Frontal cortex (tissue), 4 donors: ENCODE data around the gene SLC25A10. TPM values are rescaled to one million over a fixed set of nuclear protein-coding genes. Genes with fewer than 3 reads are reported as not detected.

Experiments
- DNase-seq, 2 donors: peaks; one replicate each; pipeline ENCODE4 v3.0.0; 2012; ENCODE audit warnings: low spot score in 2 of 2
- FAIRE-seq: peaks from 2 replicates; lab custom pipeline; 2012; peaks lifted over from hg19 to GRCh38; lab: Jason Lieb, UNC
- total RNA-seq: library from RNA; depleted of rRNA; stranded (reverse); fragments of >200 nt; gene quantifications from one replicate; pipeline ENCODE4 v1.2.3, GENCODE V29; 2014
- donor health status: control.
- donor health status: control.
- donor health status: control.

SLC25A10 gene
- total RNA-seq, 1 donor from 2014 or later, result 4.9 TPM

DNA sequence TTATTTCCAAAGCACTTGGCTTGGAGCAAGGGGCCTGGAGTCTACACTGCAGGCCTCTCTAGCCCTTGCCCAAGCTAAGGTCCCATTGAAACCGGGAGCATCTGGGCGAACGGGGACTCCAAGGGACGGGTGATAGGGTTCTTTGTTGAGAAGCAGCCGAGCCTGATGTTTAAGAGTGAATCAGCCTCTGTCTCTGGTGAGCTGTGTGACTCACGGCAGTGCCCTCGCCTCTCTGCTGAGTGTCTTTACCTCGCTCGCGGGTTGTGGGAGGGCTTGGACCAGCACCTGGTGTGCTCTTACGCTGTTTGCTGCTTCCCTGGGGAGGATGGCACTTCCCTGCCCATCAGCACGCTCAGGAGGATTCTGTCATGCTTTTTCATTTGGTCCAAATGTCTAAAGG lies 27.0 kb upstream of the SLC25A10 start:
- peak in 1 of 2 donors; percentile 17 for DNase-seq
- no peak for FAIRE-seq

GRCh38 chr17:81686614-81687013 lies 25.5 kb upstream of the SLC25A10 start:
- no peak for DNase-seq
- no peak for FAIRE-seq

- DNase-seq (peak in 1 of 2 donors; percentile 21), FAIRE-seq (no peak)
These were observed 24.1 kb upstream of the SLC25A10 start for GRCh38 chr17:81687770-81688541.

- DNase-seq, result peak in 1 of 2 donors; percentile 28
- FAIRE-seq, result no peak
These were observed 23.5 kb upstream of the SLC25A10 start for GRCh38 chr17:81688616-81689015.

DNA sequence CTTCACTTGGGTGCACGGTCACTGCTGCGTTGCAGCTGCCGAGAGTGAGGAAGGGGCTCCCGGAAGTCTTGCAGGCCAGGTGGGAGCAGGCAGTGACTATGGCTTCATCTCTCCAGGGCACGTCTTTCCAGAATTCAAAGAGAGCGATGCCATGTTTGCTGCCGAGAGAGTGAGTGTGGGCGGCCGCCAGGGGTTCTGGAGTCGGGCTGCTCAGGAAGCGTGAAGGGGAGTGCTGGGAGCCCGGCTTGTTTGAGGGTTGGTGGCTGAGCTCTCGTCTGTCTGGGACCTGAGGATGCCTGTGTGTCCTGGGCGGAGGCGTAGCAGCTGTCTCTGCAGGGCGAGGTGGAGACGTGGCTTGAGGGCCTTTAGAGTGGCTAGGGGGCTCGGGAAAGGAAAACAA lies 22.0 kb upstream of the SLC25A10 start:
- no peak for FAIRE-seq

DNA sequence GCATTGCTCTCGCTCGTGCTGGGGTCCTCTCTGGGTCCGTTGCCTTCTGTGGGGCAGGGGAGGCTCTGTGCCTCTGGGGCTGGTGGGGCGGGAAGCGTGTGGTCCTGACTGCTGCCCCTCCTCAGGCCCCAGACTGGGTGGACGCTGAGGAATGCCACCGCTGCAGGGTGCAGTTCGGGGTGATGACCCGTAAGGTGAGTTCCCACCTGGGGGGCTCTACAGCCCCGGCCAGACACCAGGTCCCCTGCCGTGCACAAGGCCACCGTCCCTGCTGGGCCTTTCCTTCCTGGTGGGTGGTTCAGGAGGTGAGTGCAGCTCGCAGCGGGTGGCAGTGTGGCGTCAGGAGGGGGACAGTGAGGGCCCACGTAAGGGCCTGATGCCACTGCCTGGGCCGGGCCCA lies 21.5 kb upstream of the SLC25A10 start:
- FAIRE-seq, result no peak
- no peak for DNase-seq

More for the DNA sequence above, 22.0 kb upstream of the SLC25A10 start:
- DNase-seq, result no peak

DNA sequence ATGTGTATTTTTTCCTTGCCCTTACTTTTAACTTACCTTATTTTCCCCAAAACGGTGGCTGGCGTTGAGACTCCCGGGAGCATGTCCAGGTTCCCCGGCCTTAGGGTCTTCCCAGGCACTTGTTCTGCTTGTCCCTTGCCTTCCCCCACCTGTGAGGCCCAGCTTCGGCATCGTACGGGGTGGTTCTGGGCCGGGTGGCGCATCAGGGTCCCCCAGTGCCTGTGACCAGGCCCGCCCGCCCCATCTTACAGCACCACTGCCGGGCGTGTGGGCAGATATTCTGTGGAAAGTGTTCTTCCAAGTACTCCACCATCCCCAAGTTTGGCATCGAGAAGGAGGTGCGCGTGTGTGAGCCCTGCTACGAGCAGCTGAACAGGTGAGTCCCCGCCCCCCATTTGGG lies 20.9 kb upstream of the SLC25A10 start:
- DNase-seq (no peak), FAIRE-seq (no peak)

- DNase-seq (no peak), FAIRE-seq (no peak)
These were observed 20.5 kb upstream of the SLC25A10 start for GRCh38 chr17:81691608-81692007.

DNA sequence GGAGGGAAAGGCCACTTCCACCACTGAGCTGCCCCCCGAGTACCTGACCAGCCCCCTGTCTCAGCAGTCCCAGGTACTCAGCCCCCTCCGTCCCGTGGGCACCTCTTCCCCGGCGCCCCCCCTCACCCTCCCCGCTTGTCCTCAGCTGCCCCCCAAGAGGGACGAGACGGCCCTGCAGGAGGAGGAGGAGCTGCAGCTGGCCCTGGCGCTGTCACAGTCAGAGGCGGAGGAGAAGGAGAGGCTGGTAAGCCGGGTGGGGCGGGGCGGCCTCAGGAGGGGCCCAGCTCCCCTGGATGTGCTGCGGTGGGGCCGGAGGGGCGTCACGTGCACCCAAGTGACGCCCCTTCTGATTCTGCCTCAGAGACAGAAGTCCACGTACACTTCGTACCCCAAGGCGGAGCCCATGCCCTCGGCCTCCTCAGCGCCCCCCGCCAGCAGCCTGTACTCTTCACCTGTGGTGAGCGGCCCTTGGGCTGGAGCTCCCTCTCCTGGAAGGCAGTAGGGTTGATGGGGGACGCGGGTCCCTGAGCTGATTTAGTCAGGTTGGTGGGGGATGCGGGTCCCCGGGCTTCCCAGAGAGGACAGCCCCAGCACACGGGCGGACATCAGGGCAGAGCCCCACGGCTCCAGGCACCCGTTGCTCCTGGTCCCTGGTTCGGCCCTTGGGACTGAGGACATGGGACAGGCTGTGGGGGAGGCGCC lies 18.4 kb upstream of the SLC25A10 start:
- DNase-seq, result no peak
- FAIRE-seq, result no peak

GRCh38 chr17:81694810-81695209 lies 17.3 kb upstream of the SLC25A10 start:
- no peak for FAIRE-seq
- DNase-seq, result no peak

DNA sequence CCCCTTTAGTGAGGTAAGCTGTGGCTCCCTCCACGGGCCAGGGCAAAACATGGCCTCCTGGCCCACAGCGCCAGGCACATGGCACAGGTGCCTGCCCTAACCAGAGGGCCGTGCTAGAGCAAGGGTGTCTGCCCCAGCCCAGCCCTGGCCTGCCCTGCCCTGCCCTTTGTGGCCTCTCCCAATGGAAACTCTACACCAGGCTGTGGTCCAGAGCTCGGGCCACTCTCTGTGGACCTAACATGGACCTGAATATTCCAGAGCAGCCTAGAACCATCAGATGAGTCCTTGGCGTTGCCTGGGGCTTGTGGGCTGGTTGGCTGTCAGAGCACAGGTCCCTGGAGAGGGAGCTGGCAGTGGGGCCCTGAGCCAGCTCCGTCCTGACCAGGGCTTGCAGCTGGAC lies 16.9 kb upstream of the SLC25A10 start:
- FAIRE-seq (no peak), DNase-seq (no peak)

DNA sequence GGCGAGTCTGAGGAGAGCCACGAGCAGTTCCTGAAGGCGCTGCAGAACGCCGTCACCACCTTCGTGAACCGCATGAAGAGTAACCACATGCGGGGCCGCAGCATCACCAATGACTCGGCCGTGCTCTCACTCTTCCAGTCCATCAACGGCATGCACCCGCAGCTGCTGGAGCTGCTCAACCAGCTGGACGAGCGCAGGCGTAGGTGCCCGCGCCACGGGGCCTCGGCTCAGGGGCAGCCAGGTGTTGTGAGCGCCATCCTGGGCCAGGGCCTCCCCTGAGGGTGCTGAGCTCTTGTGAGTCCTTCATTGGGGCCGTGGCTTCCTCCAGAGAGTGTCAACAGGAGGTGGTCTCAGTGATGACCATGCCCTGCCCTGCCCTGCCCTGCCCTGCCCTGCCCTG lies 16.3 kb upstream of the SLC25A10 start:
- no peak for DNase-seq
- no peak for FAIRE-seq

- DNase-seq, result no peak
- no peak for FAIRE-seq
These were observed 15.7 kb upstream of the SLC25A10 start for GRCh38 chr17:81696218-81696941.

- FAIRE-seq (no peak), DNase-seq (no peak)
These were observed 14.6 kb upstream of the SLC25A10 start for GRCh38 chr17:81697261-81698044.

DNA sequence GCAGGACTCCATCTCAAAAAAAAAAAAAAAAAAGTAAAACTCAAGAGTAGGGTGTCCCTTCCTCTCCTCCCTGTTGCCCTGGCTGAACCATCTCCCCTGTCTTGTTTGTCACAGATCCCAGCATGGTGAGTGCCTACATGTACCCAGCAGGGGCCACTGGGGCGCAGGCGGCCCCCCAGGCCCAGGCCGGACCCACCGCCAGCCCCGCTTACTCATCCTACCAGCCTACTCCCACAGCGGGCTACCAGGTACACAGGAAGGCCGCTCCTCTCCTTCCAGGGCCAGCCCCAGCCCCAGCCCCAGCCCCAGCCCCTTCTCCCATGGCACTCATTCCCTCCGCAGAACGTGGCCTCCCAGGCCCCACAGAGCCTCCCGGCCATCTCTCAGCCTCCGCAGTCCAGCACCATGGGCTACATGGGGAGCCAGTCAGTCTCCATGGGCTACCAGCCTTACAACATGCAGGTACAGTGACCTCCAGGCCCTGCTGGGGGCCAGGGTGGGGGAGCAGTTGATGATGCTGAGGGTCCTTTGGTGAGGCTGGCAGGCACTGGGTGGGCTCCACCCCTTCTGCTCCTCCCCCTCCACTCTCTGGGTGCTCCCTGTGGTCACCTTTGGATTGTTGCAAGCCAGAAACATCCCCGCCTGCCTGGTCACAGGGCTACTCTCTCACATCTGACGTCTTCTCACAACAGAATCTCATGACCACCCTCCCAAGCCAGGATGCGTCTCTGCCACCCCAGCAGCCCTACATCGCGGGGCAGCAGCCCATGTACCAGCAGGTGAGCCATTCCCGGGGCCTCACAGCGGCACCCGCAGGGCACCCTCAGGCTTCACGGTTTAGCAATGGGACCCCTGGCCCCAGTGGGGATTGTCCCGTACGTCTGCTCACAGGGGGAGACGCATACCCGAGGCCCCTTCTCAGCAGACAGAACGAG lies 11.5 kb upstream of the SLC25A10 start:
- DNase-seq, result no peak
- no peak for FAIRE-seq

DNA sequence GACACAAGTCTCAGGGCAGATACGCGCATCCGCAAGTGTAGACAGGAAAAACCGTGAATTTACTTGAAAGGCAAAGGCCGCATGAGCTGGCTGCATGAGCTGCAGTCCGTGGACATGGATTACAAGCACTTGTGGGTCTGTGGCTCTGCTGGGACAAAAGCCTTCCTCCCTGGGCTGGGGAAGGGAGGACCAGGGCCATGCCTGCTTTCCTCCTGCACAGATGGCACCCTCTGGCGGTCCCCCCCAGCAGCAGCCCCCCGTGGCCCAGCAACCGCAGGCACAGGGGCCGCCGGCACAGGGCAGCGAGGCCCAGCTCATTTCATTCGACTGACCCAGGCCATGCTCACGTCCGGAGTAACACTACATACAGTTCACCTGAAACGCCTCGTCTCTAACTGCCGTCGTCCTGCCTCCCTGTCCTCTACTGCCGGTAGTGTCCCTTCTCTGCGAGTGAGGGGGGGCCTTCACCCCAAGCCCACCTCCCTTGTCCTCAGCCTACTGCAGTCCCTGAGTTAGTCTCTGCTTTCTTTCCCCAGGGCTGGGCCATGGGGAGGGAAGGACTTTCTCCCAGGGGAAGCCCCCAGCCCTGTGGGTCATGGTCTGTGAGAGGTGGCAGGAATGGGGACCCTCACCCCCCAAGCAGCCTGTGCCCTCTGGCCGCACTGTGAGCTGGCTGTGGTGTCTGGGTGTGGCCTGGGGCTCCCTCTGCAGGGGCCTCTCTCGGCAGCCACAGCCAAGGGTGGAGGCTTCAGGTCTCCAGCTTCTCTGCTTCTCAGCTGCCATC lies 10.6 kb upstream of the SLC25A10 start:
- DNase-seq (no peak), FAIRE-seq (no peak)

- DNase-seq (peak; percentile 100), FAIRE-seq (no peak)
These were observed 8.9 kb upstream of the SLC25A10 start, which contains the start of gene MRPL12 for GRCh38 chr17:81702934-81703746. Gene MRPL12, plus strand, starts transcription at chr17:81703367. Its CDS starts 135 bp downstream, at chr17:81703502.
